ENCODE measurements around the gene LGALS14. TPM values are rescaled to one million over a fixed set of nuclear protein-coding genes. Genes with fewer than 3 reads are reported as not detected.

LGALS14 gene
- total RNA-seq, 1 experiment from 2014 or later = not detected

GRCh38 chr19:39733841-39734240 is 29.6 kb downstream of the LGALS14 start:
- no peaks in the 10 kb centered on the region for H3K9me3 ChIP-seq (ENCODE audit: control insufficient read depth in 1 of 2, insufficient read depth in 1 of 2, low read depth in 1 of 2, low read length in 2 of 2)
- peaks cover 67% of the 10 kb centered on the region for H3K27me3 ChIP-seq (ENCODE audit: insufficient read depth, low read length)
- H3K36me3 ChIP-seq (ENCODE audit: control insufficient read depth in 1 of 2, insufficient read depth in 2 of 2, low read length in 2 of 2) = no peaks in the 10 kb centered on the region
- intact Hi-C loops (cut with micrococcal nuclease) = no loop called here
- DNase-seq (ENCODE audit: low read depth, low spot score) (no peak), ATAC-seq (no peak)
- no peak overlapping the region for H2AFZ ChIP-seq (ENCODE audit: low read depth, low read length, poor library complexity, severe bottlenecking)
- no peak overlapping the region for H3K27ac ChIP-seq (ENCODE audit: low read depth, low read length)
- POLR2A ChIA-PET = no interaction called here
- no peaks in the 10 kb centered on the region for H3K79me2 ChIP-seq (ENCODE audit: insufficient read depth, low read length)
- no peak for TF ChIP-seq ZNF274 (IDR thresholded peaks at IDR 0.05; ENCODE audit: low read depth, low read length)
- TF ChIP-seq SIN3A (IDR thresholded peaks at IDR 0.05; ENCODE audit: low read depth) = no peak
- no peak for TF ChIP-seq ZBTB33 (IDR thresholded peaks at IDR 0.05; ENCODE audit: extremely low read depth, insufficient replicate concordance, low read length)
- TF ChIP-seq MAX (IDR thresholded peaks at IDR 0.05) = no peak
- TF ChIP-seq ATF3 (IDR thresholded peaks at IDR 0.05) = no peak
- RAD21 ChIA-PET (ENCODE audit: low non-redundant PET in 1 of 2, low total read pairs in 2 of 2, uncharacterized antibody in 2 of 2, unreplicated experiment in 2 of 2) = no interaction called here
- no peak overlapping the region for H3K4me2 ChIP-seq (ENCODE audit: low read length)
- CTCF ChIA-PET = no interaction called here
- H3K9me2 ChIP-seq (ENCODE audit: insufficient read depth) = no peaks in the 10 kb centered on the region
- no peaks in the 10 kb centered on the region for H4K20me1 ChIP-seq (ENCODE audit: insufficient read depth)
- no peaks in the 10 kb centered on the region for H3K4me1 ChIP-seq (ENCODE audit: control insufficient read depth in 1 of 2, insufficient read depth in 2 of 2, low read length in 2 of 2)
- BruUV-seq (replicated peaks) = no TSS peak
- H3K4me3 ChIP-seq (replicated peaks in 1 of 2; ENCODE audit: low read depth in 1 of 2, low read length in 2 of 2) = no peak overlapping the region
- H3K9ac ChIP-seq (ENCODE audit: low read length) = no peak overlapping the region

GRCh38 chr19:39735688-39736087 is 31.4 kb downstream of the LGALS14 start:
- TF ChIP-seq ZBTB33 (IDR thresholded peaks at IDR 0.05; ENCODE audit: extremely low read depth, insufficient replicate concordance, low read length) (no peak), YY1 (IDR thresholded peaks at IDR 0.05; ENCODE audit: extremely low read depth, insufficient replicate concordance, low read depth, low read length) (no peak), ZFX (IDR thresholded peaks at IDR 0.05) (no peak), EGR1 (IDR thresholded peaks at IDR 0.05; ENCODE audit: low read depth) (no peak), SIN3A (IDR thresholded peaks at IDR 0.05; ENCODE audit: low read depth) (no peak), ZNF274 (IDR thresholded peaks at IDR 0.05; ENCODE audit: low read depth, low read length) (no peak), POLR2A (IDR thresholded peaks at IDR 0.05; ENCODE audit: borderline replicate concordance, extremely low read depth, insufficient read depth, insufficient read length) (no peak), RAD21 (IDR thresholded peaks at IDR 0.05; ENCODE audit: low read depth) (no peak), EZH2 (IDR thresholded peaks at IDR 0.05) (no peak), CTCF (IDR thresholded peaks at IDR 0.05 in 2 of 3, conservative IDR thresholded peaks at IDR 0.05 in 1 of 3; ENCODE audit: borderline replicate concordance in 1 of 3, insufficient read depth in 1 of 3, low read depth in 2 of 3, low read length in 2 of 3) (no peak), ATF3 (IDR thresholded peaks at IDR 0.05) (no peak)
- CTCF ChIA-PET = no interaction called here
- no peak overlapping the region for H2AFZ ChIP-seq (ENCODE audit: low read depth, low read length, poor library complexity, severe bottlenecking)
- peaks cover 68% of the 10 kb centered on the region for H3K27me3 ChIP-seq (ENCODE audit: insufficient read depth, low read length)
- intact Hi-C loops (cut with micrococcal nuclease) = no loop called here
- H3K9me3 ChIP-seq (ENCODE audit: control insufficient read depth in 1 of 2, insufficient read depth in 1 of 2, low read depth in 1 of 2, low read length in 2 of 2) = no peaks in the 10 kb centered on the region
- no TSS peak for BruUV-seq (replicated peaks)
- no peaks in the 10 kb centered on the region for H4K20me1 ChIP-seq (ENCODE audit: insufficient read depth)
- H3K27ac ChIP-seq (ENCODE audit: low read depth, low read length) = no peak overlapping the region
- RAD21 ChIA-PET (ENCODE audit: low non-redundant PET in 1 of 2, low total read pairs in 2 of 2, uncharacterized antibody in 2 of 2, unreplicated experiment in 2 of 2) = no interaction called here
- DNase-seq (ENCODE audit: low read depth, low spot score) = no peak
- H3K36me3 ChIP-seq (ENCODE audit: control insufficient read depth in 1 of 2, insufficient read depth in 2 of 2, low read length in 2 of 2) = no peaks in the 10 kb centered on the region
- no peak for ATAC-seq
- H3K4me2 ChIP-seq (ENCODE audit: low read length) = no peak overlapping the region
- H3K4me1 ChIP-seq (ENCODE audit: control insufficient read depth in 1 of 2, insufficient read depth in 2 of 2, low read length in 2 of 2) = no peaks in the 10 kb centered on the region
- no peak overlapping the region for H3K9ac ChIP-seq (ENCODE audit: low read length)
- H3K4me3 ChIP-seq (replicated peaks in 1 of 2; ENCODE audit: low read depth in 1 of 2, low read length in 2 of 2) = no peak overlapping the region
- H3K79me2 ChIP-seq (ENCODE audit: insufficient read depth, low read length) = no peaks in the 10 kb centered on the region
- no peaks in the 10 kb centered on the region for H3K9me2 ChIP-seq (ENCODE audit: insufficient read depth)
- POLR2A ChIA-PET = no interaction called here
